HG03025 (cell line): Measurements from ENCODE around the gene PAX9.
"Not testable (repeated sequence)": the region's sequence is repeated elsewhere in the genome, so short reads cannot be mapped to it uniquely, and the experiment has no call there.

Experiments used
- ATAC-seq: cut with Tn5 transposase; IDR thresholded peaks from one replicate; pipeline ENCODE4 v1.9.1; 2021; ENCODE audit warnings: mild to moderate bottlenecking, moderate library complexity; ENCODE audit not compliant: unreplicated experiment, low FRiP score

Gene PAX9

GRCh38 chr14:36667679-36668078 is 6.0 kb downstream of the PAX9 start:
- no peak for ATAC-seq

DNA sequence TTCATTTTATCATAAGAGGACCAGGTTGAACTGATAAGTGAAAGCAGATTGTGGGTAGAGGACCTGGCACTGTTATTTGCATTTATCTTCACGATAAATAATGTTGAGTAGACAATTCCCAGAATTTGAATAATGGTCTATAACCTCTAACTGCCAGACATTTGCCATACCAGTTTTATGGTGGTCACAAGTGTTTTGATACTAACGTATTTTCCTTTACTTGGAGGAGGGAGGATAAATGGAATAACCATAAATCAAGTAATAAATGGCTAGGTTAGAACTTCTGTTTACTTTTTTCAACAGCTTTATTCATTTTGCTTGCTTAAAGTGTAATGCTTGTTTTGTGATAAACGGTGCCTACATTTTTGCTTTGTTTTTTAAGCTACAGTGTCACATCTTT is 9.5 kb downstream of the PAX9 start:
- ATAC-seq = no peak

- no peak for ATAC-seq
Measured at GRCh38 chr14:36672095-36672494, 10.4 kb downstream of the PAX9 start.

DNA sequence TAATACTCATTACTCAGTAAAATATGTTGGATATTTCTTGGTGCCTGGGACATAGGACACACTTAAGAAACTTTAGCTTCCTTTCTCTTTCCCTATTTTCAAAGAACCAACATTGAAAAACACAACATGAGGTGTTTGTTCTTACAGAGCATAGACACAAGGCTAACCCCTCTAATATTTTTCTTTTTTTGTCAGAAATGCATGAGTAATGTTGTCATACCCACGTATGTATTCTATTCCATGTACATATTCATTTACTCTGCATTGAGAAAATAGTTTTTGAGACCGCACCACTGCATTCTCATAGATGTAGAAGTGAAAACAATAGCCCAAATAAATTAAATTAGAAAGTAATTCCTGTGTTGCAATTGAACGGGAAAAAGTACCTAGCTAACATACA is 13.0 kb downstream of the PAX9 start:
- no peak for ATAC-seq

DNA sequence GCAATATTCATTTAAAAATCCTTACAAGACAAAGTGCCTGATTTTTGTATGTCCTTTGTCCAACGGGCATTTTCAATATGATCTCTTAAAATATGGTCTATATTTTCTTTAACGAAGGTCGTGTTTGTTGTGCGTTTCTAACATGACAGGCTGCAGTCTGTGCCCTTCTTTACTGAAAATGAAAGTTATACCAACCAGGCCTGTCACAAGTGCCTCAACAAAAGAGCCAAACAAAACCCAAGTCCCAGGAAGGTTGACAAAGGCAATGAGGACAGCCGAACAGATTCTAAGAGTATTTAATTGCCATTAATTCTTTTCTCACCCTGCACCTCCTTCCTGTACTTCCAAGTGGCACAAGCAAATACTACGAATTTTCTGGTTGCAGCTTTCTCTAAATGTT is 13.9 kb downstream of the PAX9 start:
- no peak for ATAC-seq

DNA sequence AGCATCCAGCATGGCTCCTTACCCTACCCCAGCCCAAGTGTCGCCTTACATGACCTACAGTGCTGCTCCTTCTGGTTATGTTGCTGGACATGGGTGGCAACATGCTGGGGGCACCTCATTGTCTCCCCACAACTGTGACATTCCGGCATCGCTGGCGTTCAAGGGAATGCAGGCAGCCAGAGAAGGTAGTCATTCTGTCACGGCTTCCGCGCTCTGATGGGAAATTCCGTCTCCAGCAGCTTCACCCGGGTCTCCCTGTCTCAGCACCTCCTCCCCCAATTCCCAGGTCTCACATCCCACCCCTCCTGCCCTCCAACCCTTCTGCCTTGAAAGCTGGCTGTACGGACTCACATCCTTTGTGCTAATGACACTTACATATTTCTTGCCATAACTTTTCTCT is 14.6 kb downstream of the PAX9 start:
- ATAC-seq = no peak

- ATAC-seq = no peak
Measured at GRCh38 chr14:36682338-36682737, 20.7 kb downstream of the PAX9 start.

DNA sequence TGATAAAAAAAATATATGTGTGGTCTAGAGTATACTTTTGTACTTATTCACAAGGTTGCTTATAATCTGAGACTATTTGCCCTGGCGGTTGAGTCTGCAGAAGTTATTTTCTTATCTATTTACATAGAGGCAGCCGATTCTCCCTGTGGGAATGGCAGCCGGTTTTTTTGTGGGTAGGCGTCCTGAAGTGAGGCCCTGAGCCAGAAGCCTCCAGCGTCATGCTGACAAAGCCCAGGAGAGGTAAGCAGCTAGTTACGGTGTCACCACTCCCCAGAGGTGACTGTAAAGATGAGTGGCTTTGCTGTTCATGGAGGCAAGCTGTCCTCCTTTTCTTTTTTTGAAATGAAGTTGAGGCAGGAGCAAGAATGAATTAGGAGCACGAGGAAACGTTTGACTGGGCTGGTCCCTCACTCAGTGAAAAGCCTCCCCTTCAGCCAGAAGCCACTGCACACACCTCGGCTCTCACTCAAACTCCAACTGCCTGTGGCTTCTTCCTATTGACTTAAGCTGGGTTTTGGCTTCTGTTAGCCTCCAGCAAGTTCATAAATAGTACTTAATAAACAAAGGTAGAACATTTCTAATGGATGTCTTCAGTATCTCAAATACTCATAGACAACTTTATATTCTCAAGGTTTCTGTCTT is 21.5 kb downstream of the PAX9 start:
- ATAC-seq = no peak

DNA sequence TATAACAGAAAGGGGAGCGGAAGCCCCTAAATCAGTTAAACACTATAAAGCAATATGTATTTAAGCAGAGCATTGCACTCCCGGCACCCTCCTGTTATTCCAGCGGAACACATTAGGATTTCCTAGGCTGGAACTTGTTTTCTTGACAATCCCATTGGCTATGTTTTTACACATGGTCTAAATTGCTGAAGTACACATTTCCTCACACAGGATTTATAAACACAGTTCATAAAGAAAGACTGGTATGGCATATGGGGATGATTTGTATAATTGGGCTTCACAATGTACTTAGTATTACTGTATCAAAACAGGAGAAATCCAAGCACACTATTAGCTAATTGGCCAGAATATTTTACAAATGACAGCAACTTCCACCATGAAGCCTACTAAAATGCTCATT is 23.3 kb downstream of the PAX9 start:
- no peak for ATAC-seq

DNA sequence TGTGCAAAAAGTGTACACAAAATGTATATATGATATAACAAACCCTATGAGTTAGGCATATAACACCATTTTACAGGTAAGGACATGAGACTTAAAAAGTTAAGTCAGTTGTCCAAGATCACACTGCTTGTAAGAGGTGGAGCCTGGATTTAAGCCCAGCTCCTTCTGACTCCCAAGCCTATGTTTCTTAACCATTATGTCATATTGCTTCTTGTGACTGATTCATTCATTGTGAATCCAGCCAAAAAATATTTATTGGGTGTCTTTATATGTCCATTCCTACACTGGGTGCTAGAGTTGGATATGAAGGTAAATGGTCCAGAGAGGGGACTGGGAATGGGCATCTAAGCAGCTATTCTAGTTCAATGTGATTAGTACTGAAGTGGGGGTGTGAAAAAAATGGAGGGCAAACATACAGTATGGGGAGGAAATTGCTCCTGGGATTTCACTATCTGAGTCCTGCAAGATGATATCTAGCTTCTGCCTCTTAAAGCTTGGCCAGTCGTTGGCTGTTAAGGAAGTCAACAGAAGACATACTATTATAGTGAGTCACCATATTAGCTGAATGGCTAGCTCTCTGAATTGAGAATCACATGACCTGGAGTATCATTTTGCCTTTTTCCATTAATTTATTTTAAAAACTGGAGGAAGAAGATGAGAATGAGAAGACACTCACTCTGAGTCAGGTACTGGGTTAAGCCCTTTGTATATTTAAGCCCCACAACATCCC is 28.8 kb downstream of the PAX9 start:
- ATAC-seq = no peak

DNA sequence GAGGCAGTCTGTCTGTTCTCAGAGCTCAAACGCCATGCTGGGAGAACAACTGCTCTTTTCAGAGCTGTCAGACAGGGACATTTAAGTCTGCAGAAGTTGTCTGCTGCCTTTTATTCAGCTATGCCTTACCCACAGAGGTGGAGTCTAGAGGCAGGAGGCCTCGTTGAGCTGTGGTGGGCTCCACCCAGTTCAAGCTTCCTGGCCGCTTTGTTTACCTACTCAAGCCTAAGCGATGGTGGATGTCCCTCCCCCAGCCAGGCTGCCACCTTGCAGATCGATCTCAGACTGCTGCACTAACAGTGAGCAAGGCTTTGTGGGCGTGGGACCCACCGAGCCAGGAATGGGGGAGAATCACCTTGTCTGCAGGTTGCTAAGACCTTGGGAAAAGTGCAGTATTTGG is 37.8 kb downstream of the PAX9 start:
- ATAC-seq = not testable (repeated sequence)

DNA sequence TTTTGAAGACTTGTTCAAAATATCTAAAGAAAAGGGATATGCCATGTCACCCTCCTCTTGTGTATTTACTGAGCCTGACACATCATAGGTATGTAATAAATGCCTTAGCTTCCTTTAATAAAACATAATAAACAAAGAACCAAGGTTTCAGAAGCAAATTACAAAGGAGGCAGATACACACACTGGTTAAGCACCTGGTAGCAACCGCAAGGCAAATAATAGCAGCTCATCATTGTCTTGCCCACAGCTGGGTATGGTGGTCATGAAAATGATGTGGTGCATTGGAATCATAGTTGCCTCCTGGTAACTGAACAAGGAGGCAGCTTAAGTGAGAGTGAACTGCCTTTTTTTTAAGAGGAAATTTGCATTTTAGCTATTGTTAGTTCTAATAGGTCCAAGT is 39.0 kb downstream of the PAX9 start:
- ATAC-seq = no peak

GRCh38 chr14:36701132-36701531 is 39.5 kb downstream of the PAX9 start:
- ATAC-seq = no peak

DNA sequence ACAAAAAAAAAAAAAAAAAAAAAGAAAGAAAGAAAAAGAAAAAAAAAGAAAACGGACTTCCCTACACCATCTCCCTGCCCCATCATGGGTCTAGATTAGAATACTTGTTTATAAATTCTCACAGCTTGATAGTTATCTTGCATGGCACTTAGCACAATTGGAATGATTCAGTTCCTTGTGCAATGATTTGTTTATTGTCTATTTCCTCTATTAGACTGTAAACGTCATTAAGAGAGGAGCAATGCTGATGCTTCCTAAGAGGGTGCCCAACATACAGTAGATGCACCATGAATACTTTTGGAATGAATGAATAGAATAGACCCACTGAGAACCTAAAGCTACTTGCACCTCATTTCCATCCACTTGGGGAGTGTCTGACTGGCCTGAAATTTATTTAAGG is 40.8 kb downstream of the PAX9 start:
- ATAC-seq = no peak

- no peak for ATAC-seq
Measured at GRCh38 chr14:36707570-36707969, 45.9 kb downstream of the PAX9 start.

- ATAC-seq = no peak
Measured at GRCh38 chr14:36713960-36714703, 52.5 kb downstream of the PAX9 start.

- no peak for ATAC-seq
Measured at GRCh38 chr14:36716614-36717184, 55.0 kb downstream of the PAX9 start.

GRCh38 chr14:36717363-36717762 is 55.7 kb downstream of the PAX9 start:
- no peak for ATAC-seq

GRCh38 chr14:36718216-36718615 is 56.6 kb downstream of the PAX9 start:
- ATAC-seq = no peak

- no peak for ATAC-seq
Measured at GRCh38 chr14:36719823-36720222, 58.2 kb downstream of the PAX9 start.

DNA sequence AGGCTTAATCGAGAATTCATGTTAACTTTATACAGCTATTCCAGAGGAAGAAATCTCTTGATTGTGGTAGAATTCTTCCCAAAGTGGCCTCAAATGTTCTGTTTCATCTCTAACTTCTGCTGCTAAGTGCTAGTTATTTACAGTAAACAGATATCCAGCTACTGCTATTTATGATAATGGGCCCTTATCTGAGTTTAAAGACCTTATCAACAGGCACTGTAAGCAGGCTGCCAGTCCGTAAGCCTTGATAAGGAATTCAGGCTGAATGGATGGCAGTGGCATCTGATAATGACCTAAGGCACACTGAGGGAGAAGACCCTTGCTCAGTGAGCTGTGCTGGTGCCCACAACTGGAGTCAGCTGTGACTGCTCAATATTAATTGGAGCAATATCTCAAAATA is 59.0 kb downstream of the PAX9 start:
- ATAC-seq = no peak
